ENCODE measurements around the gene PTCH2.

The PTCH2 gene

GRCh38 chr1:44778705-44779576, 64.1 kb downstream of the PTCH2 start:
- DNase-seq (ENCODE audit: low spot score) = no peak

GRCh38 chr1:44777969-44778635, 65.0 kb downstream of the PTCH2 start:
- DNase-seq (ENCODE audit: low spot score) = no peak

GRCh38 chr1:44777547-44777946, 65.5 kb downstream of the PTCH2 start:
- no peak for DNase-seq (ENCODE audit: low spot score)

- DNase-seq (ENCODE audit: low spot score) = no peak
Measured at GRCh38 chr1:44776730-44777068, 66.4 kb downstream of the PTCH2 start.

- no peak for DNase-seq (ENCODE audit: low spot score)
Measured at GRCh38 chr1:44775930-44776729, 66.9 kb downstream of the PTCH2 start.

- DNase-seq (ENCODE audit: low spot score) = peak; percentile 88
Measured at GRCh38 chr1:44775078-44775929, 67.7 kb downstream of the PTCH2 start, which contains the start of gene RPS8. Gene RPS8 (plus strand): TSS chr1:44775540. CDS start chr1:44775597, 57 bp downstream.
